Right lobe of liver (tissue), 4 donors: ENCODE results near the gene CIAO3.

Experiments
- CTCF ChIP-seq, 4 donors: fragments of 200-600 bp in 3 of 4; fragments of 450-650 bp in 1 of 4; IDR thresholded peaks; one replicate each; pipeline versions ENCODE4 v1.5.1 to v1.8.0; 2016 to 2022; ENCODE audit warnings: antibody characterized with exemption in 4 of 4, mild to moderate bottlenecking in 2 of 4
- POLR2A ChIP-seq: fragments of 450-650 bp; IDR thresholded peaks from one replicate; pipeline ENCODE4 v1.6.1; 2017; ENCODE audit warnings: antibody characterized with exemption, mild to moderate bottlenecking
- donor health status: DM: no; HTN: no; CAD: no.
- donor health status: DM: no; HTN: no; CAD: no.
- donor health status: DM: no; HTN: yes; CAD: no.

GRCh38 chr16:722835-723633 is 17.8 kb downstream of the CIAO3 start:
- TF ChIP-seq CTCF (IDR thresholded peaks at IDR 0.05) (no peak), POLR2A (no peak)
